ENCODE results near the gene LACTB. TPM values are rescaled to one million over a fixed set of nuclear protein-coding genes. Genes with fewer than 3 reads are reported as not detected.

LACTB gene
- total and polyA plus RNA-seq, 2 of the 4 experiments (the other 2 are of a cell fraction) = 12.9 to 32.7 TPM

DNA sequence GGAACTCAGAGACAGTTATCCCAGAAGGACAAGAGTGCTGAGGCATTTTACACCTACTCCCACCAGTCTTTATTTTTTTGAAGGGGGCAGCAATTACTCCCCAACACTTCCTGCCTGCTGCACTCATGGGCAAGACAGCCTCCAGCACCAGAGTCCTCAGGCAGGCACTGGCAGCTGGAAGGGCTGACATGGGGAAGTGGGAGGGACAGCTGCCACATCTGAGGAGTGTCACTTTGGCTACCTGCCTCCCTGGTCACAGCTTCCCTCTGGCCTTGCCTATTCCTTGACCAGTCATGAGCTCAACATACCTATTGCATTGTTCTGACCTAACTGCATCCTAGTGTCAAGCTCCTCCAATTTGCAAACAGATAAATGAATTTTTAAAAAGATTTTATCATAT lies 10.2 kb upstream of the LACTB start:
- no peak overlapping the region for H3K4me2 ChIP-seq (ENCODE audit: low read depth, low read length)
- in situ Hi-C loops (cut with MboI; ENCODE audit: low sequenced_read_pairs) (no loop called here), dilution Hi-C loops (cut with HindIII; ENCODE audit: low sequenced_read_pairs, unreplicated experiment) (no loop called here), intact Hi-C loops (cut with micrococcal nuclease) (no loop called here)
- no TSS peak for BruUV-seq (replicated peaks)
- peaks cover 6% of the 10 kb centered on the region for H3K9me3 ChIP-seq (ENCODE audit: control insufficient read depth, insufficient read depth, low read length)
- H3K9me1 ChIP-seq (ENCODE audit: insufficient read depth, low read length) = peaks cover 13% of the 10 kb centered on the region
- H3K9ac ChIP-seq (ENCODE audit: low read depth, low read length) = no peak overlapping the region
- peak overlapping the region; percentile 59; the same call in 1 of the 2 replicates for H4K5ac ChIP-seq (ENCODE audit: low read depth, low read length)
- peak overlapping the region; percentile 91 for H4K91ac ChIP-seq (ENCODE audit: insufficient read depth, low read depth, low read length)
- no peaks in the 10 kb centered on the region for H4K20me1 ChIP-seq (ENCODE audit: insufficient read depth, low read length)
- peak overlapping the region; percentile 36 to 75; a peak in 3 of 4 replicates for H4K8ac ChIP-seq (ENCODE audit: low read depth in 2 of 2, low read length in 2 of 2)
- peak overlapping the region; percentile 1 for H2AK9ac ChIP-seq (replicated peaks; ENCODE audit: low read depth, low read length, poor library complexity)
- peak overlapping the region; percentile 85; the same call in 2 of the 3 replicates for H2BK15ac ChIP-seq (ENCODE audit: low read depth, low read length)
- peak overlapping the region; percentile 69 for H2BK20ac ChIP-seq (ENCODE audit: low read depth, low read length)
- peak overlapping the region; percentile 95 for H3K23ac ChIP-seq (ENCODE audit: low read depth, low read length)
- H2BK120ac ChIP-seq (ENCODE audit: low read depth, low read length) = peak overlapping the region; percentile 96
- H2AK5ac ChIP-seq (ENCODE audit: low read depth, low read length) = peak overlapping the region; percentile 92
- no peak overlapping the region; the same call in 1 of the 2 replicates for H3K56ac ChIP-seq (ENCODE audit: extremely low read depth, insufficient read depth, low read length)
- TF ChIP-seq RCOR1 (IDR thresholded peaks at IDR 0.05; ENCODE audit: insufficient replicate concordance, low read length) (no peak), MAFK (IDR thresholded peaks at IDR 0.05; ENCODE audit: low read depth, low read length) (no peak), SMC3 (IDR thresholded peaks at IDR 0.05; ENCODE audit: low read depth, low read length) (no peak), NFE2L2 (IDR thresholded peaks at IDR 0.05; ENCODE audit: low read depth, low read length) (no peak), FOS (IDR thresholded peaks at IDR 0.05; ENCODE audit: low read depth, low read length) (no peak), MAZ (IDR thresholded peaks at IDR 0.05; ENCODE audit: borderline replicate concordance, low read depth, low read length) (no peak), CEBPB (IDR thresholded peaks at IDR 0.05; ENCODE audit: low read depth, low read length) (no peak), RAD21 (IDR thresholded peaks at IDR 0.05; ENCODE audit: low read length) (no peak), BHLHE40 (IDR thresholded peaks at IDR 0.05; ENCODE audit: low read depth, low read length) (no peak), POLR2A (IDR thresholded peaks at IDR 0.05; ENCODE audit: low read depth, low read length) (no peak), RFX5 (IDR thresholded peaks at IDR 0.05; ENCODE audit: low read depth, low read length) (no peak), MXI1 (IDR thresholded peaks at IDR 0.05; ENCODE audit: borderline replicate concordance, low read depth, low read length) (no peak), CHD1 (IDR thresholded peaks at IDR 0.05; ENCODE audit: low read depth, low read length) (no peak)
- TF ChIP-seq, protein P1, sequence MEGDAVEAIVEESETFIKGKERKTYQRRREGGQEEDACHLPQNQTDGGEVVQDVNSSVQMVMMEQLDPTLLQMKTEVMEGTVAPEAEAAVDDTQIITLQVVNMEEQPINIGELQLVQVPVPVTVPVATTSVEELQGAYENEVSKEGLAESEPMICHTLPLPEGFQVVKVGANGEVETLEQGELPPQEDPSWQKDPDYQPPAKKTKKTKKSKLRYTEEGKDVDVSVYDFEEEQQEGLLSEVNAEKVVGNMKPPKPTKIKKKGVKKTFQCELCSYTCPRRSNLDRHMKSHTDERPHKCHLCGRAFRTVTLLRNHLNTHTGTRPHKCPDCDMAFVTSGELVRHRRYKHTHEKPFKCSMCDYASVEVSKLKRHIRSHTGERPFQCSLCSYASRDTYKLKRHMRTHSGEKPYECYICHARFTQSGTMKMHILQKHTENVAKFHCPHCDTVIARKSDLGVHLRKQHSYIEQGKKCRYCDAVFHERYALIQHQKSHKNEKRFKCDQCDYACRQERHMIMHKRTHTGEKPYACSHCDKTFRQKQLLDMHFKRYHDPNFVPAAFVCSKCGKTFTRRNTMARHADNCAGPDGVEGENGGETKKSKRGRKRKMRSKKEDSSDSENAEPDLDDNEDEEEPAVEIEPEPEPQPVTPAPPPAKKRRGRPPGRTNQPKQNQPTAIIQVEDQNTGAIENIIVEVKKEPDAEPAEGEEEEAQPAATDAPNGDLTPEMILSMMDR (conservative IDR thresholded peaks at IDR 0.05; ENCODE audit: low read depth, low read length) = no peak
- TF ChIP-seq, protein P2, sequence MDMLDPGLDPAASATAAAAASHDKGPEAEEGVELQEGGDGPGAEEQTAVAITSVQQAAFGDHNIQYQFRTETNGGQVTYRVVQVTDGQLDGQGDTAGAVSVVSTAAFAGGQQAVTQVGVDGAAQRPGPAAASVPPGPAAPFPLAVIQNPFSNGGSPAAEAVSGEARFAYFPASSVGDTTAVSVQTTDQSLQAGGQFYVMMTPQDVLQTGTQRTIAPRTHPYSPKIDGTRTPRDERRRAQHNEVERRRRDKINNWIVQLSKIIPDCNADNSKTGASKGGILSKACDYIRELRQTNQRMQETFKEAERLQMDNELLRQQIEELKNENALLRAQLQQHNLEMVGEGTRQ (IDR thresholded peaks at IDR 0.05; ENCODE audit: low read depth, low read length) = no peak
- H3K4ac ChIP-seq (ENCODE audit: low read depth, low read length) = peak overlapping the region; percentile 95
- CTCF ChIA-PET = no interaction called here
- DNase-seq (no peak), ATAC-seq (ENCODE audit: low read depth) (no peak)
- no peak overlapping the region for H3K4me3 ChIP-seq (ENCODE audit: insufficient read depth, low read depth, low read length)
- peak overlapping the region; percentile 64 for H2BK5ac ChIP-seq (ENCODE audit: low read depth, low read length, poor library complexity, severe bottlenecking)
- peak overlapping the region; percentile 91 for H3K18ac ChIP-seq (ENCODE audit: low read depth, low read length)
- H3K14ac ChIP-seq (replicated peaks; ENCODE audit: low read depth, low read length) = peak overlapping the region; percentile 87
- peaks cover 0 to 7% of the 10 kb centered on the region in 2 experiments; a peak in 2 of 4 replicates for H3K79me1 ChIP-seq (ENCODE audit: low read depth in 1 of 2, low read length in 2 of 2)
- H3K4me1 ChIP-seq (ENCODE audit: control insufficient read depth, insufficient read depth, low read length) = peaks cover 17% of the 10 kb centered on the region
- H3K27me3 ChIP-seq (ENCODE audit: control insufficient read depth, insufficient read depth, low read length) = no peaks in the 10 kb centered on the region
- H3K36me3 ChIP-seq (ENCODE audit: control insufficient read depth, insufficient read depth, low read length) = no peaks in the 10 kb centered on the region
- POLR2A ChIA-PET (ENCODE audit: unreplicated experiment) = interaction anchor here (0.6 kb wide), 1 partner anchor 24 kb away, joined by 3 read pairs; no protein-coding TSS in a partner anchor
- H3K27ac ChIP-seq (ENCODE audit: insufficient read depth, low read length) = no peak overlapping the region
- H2AFZ ChIP-seq (replicated peaks; ENCODE audit: low read length, poor library complexity) = peak overlapping the region; percentile 47

All from IMR-90 (cell line).